ENCODE results near the gene MYT1. TPM values are rescaled to one million over a fixed set of nuclear protein-coding genes. Genes with fewer than 3 reads are reported as not detected.

Gene MYT1
- total RNA-seq, 4 donors from 2014 or later = 0.21 TPM; not detected in 3

GRCh38 chr20:64203037-64203777 lies 39.0 kb downstream of the MYT1 start:
- DNase-seq = no peak
- Histone ChIP-seq H3K4me1 (no peaks in the 10 kb centered on the region), H3K27ac (no peak overlapping the region), H3K27me3 (no peaks in the 10 kb centered on the region), H3K36me3 (no peaks in the 10 kb centered on the region), H3K4me3 (no peak overlapping the region), H3K9me3 (no peaks in the 10 kb centered on the region)
- intact Hi-C loops (cut with DNase I; ENCODE audit: low total_unique reads) = no loop called here
- TF ChIP-seq POLR2A (IDR thresholded peaks at IDR 0.05) (no peak), CTCF (IDR thresholded peaks at IDR 0.05) (no peak)

GRCh38 chr20:64205611-64206026 lies 41.4 kb downstream of the MYT1 start:
- no peak for TF ChIP-seq POLR2A (IDR thresholded peaks at IDR 0.05)
- TF ChIP-seq CTCF (IDR thresholded peaks at IDR 0.05) = no peak
- no peak for DNase-seq
- no peaks in the 10 kb centered on the region for H3K27me3 ChIP-seq
- H3K4me3 ChIP-seq = no peak overlapping the region
- no peaks in the 10 kb centered on the region for H3K36me3 ChIP-seq
- no peaks in the 10 kb centered on the region for H3K4me1 ChIP-seq
- H3K9me3 ChIP-seq = no peaks in the 10 kb centered on the region
- intact Hi-C loops (cut with DNase I; ENCODE audit: low total_unique reads) = no loop called here
- H3K27ac ChIP-seq = no peak overlapping the region

- H3K36me3 ChIP-seq = no peaks in the 10 kb centered on the region
- intact Hi-C loops (cut with DNase I; ENCODE audit: low total_unique reads) = no loop called here
- no peaks in the 10 kb centered on the region for H3K4me1 ChIP-seq
- DNase-seq = no peak
- TF ChIP-seq CTCF (IDR thresholded peaks at IDR 0.05) (no peak), POLR2A (IDR thresholded peaks at IDR 0.05) (no peak)
- no peak overlapping the region for H3K27ac ChIP-seq
- no peak overlapping the region for H3K4me3 ChIP-seq
- H3K9me3 ChIP-seq = no peaks in the 10 kb centered on the region
- H3K27me3 ChIP-seq = no peaks in the 10 kb centered on the region
Observed at GRCh38 chr20:64206614-64207013, 42.4 kb downstream of the MYT1 start.

- Histone ChIP-seq H3K4me3 (no peak overlapping the region), H3K27me3 (no peaks in the 10 kb centered on the region), H3K27ac (no peak overlapping the region), H3K9me3 (no peaks in the 10 kb centered on the region), H3K4me1 (peaks cover under 1 to 3% of the 10 kb centered on the region in 2 donors), H3K36me3 (no peaks in the 10 kb centered on the region)
- intact Hi-C loops (cut with DNase I; ENCODE audit: low total_unique reads) = no loop called here
- TF ChIP-seq CTCF (IDR thresholded peaks at IDR 0.05) (no peak), POLR2A (IDR thresholded peaks at IDR 0.05) (no peak)
- DNase-seq = no peak
Observed at GRCh38 chr20:64207641-64208590, 43.7 kb downstream of the MYT1 start.

GRCh38 chr20:64209148-64209547 lies 44.9 kb downstream of the MYT1 start:
- no peak overlapping the region for H3K4me3 ChIP-seq
- no peaks in the 10 kb centered on the region for H3K27me3 ChIP-seq
- intact Hi-C loops (cut with DNase I; ENCODE audit: low total_unique reads) = no loop called here
- no peaks in the 10 kb centered on the region for H3K36me3 ChIP-seq
- no peaks in the 10 kb centered on the region for H3K9me3 ChIP-seq
- H3K4me1 ChIP-seq = peaks cover 3 to 7% of the 10 kb centered on the region in 2 donors
- DNase-seq = no peak
- TF ChIP-seq CTCF (IDR thresholded peaks at IDR 0.05) (no peak), POLR2A (IDR thresholded peaks at IDR 0.05) (no peak)
- H3K27ac ChIP-seq = no peak overlapping the region

Data from uterus (tissue), 4 donors.